ENCODE data around the gene TCF12. TPM values are rescaled to one million over a fixed set of nuclear protein-coding genes. Genes with fewer than 3 reads are reported as not detected.

Gene TCF12
- total RNA-seq, 1 donor from 2014 or later, result 149 TPM

DNA sequence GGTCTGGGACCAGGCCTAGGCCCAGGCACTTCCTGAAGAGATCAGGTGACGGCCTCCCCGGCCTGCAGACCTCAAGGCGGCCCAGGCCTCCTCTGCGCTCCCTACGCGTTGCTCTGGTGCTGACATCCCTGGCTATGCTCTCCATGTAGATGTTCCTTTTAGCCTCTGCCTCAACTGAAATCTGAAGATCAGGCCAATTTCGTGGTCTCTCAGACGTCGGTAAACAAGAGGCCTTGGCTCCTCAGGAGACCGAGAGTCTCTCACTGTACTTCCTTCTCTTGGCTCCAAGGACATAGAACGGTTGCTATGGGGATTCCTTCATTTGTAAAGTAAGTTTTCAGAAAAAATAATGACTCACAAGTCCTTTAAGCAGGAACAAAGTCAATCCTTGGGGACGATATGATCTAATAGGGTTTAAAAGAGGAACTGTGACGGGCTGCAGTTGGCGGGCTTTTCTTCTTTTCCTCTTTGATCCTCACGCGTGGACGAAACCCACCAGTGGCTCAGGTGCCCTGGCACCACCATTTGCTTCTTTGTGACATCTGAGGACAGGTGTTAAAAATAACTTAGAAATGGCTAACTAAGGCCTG, 402.3 kb downstream of the TCF12 start:
- Histone ChIP-seq H3K79me2 (ENCODE audit: low read depth) (no peaks in the 10 kb centered on the region), H3K4me2 (no peak overlapping the region), H3K27me3 (no peaks in the 10 kb centered on the region), H3K9ac (no peak overlapping the region), H3K27ac (no peak overlapping the region), H4K20me1 (ENCODE audit: low read depth) (no peaks in the 10 kb centered on the region), H2AFZ (replicated peaks) (peak overlapping the region; percentile 87), H3F3A (ENCODE audit: low read depth) (peaks cover 5% of the 10 kb centered on the region), H3K36me3 (no peaks in the 10 kb centered on the region), H3K4me1 (peaks cover 18% of the 10 kb centered on the region), H3K4me3 (no peak overlapping the region), H3K9me3 (ENCODE audit: low read depth) (no peaks in the 10 kb centered on the region)
- H3K27me3 Mint-ChIP-seq (ENCODE audit: insufficient read depth, low read depth), result peaks cover 2% of the 10 kb centered on the region
- peaks cover 34% of the 10 kb centered on the region for H3K4me1 Mint-ChIP-seq
- no peak for DNase-seq (ENCODE audit: low spot score)
- H3K27ac Mint-ChIP-seq, result peak overlapping the region; percentile 58
- H3K9me3 Mint-ChIP-seq, result peaks cover 2% of the 10 kb centered on the region
- no peak overlapping the region for H3K4me3 Mint-ChIP-seq
- no peaks in the 10 kb centered on the region for H3K36me3 Mint-ChIP-seq
- no peak for TF ChIP-seq EZH2 (IDR thresholded peaks at IDR 0.05)
- no peak for TF ChIP-seq EZH2phosphoT487 (IDR thresholded peaks at IDR 0.05)
- TF ChIP-seq, protein P1, sequence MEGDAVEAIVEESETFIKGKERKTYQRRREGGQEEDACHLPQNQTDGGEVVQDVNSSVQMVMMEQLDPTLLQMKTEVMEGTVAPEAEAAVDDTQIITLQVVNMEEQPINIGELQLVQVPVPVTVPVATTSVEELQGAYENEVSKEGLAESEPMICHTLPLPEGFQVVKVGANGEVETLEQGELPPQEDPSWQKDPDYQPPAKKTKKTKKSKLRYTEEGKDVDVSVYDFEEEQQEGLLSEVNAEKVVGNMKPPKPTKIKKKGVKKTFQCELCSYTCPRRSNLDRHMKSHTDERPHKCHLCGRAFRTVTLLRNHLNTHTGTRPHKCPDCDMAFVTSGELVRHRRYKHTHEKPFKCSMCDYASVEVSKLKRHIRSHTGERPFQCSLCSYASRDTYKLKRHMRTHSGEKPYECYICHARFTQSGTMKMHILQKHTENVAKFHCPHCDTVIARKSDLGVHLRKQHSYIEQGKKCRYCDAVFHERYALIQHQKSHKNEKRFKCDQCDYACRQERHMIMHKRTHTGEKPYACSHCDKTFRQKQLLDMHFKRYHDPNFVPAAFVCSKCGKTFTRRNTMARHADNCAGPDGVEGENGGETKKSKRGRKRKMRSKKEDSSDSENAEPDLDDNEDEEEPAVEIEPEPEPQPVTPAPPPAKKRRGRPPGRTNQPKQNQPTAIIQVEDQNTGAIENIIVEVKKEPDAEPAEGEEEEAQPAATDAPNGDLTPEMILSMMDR (IDR thresholded peaks at IDR 0.05), result no peak

DNA sequence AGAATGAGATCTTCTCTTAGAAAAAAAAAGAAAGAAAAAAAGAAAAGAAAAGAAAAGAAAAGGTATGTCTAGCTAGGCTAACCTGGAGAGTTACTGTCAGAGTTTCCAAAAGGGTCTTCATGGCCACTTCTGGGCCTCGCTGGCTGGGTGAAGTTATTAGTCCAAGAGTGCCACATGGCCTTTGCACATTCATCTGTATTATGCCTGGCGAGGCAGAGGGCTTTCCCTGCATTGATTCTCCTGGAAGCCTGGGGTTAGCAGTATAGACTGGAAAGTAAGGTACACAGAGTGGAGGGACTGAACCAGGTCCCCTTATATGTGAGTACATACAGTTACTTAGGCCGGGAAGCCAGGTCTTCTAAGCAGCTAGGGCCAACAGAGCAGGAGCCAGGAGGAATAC, 403.0 kb downstream of the TCF12 start:
- Histone ChIP-seq H3K27me3 (no peaks in the 10 kb centered on the region), H3K4me2 (no peak overlapping the region), H3F3A (ENCODE audit: low read depth) (peaks cover 5% of the 10 kb centered on the region), H3K4me1 (peaks cover 18% of the 10 kb centered on the region), H3K27ac (no peak overlapping the region), H2AFZ (replicated peaks) (no peak overlapping the region), H3K9me3 (ENCODE audit: low read depth) (no peaks in the 10 kb centered on the region), H3K4me3 (no peak overlapping the region), H4K20me1 (ENCODE audit: low read depth) (no peaks in the 10 kb centered on the region), H3K79me2 (ENCODE audit: low read depth) (no peaks in the 10 kb centered on the region), H3K36me3 (no peaks in the 10 kb centered on the region), H3K9ac (no peak overlapping the region)
- no peaks in the 10 kb centered on the region for H3K36me3 Mint-ChIP-seq
- no peak overlapping the region for H3K4me3 Mint-ChIP-seq
- H3K27ac Mint-ChIP-seq, result no peak overlapping the region
- H3K4me1 Mint-ChIP-seq, result peaks cover 37% of the 10 kb centered on the region
- TF ChIP-seq EZH2phosphoT487 (IDR thresholded peaks at IDR 0.05), result no peak
- TF ChIP-seq, protein P1 (IDR thresholded peaks at IDR 0.05), result no peak
- no peak for TF ChIP-seq EZH2 (IDR thresholded peaks at IDR 0.05)
- H3K9me3 Mint-ChIP-seq, result peaks cover 2% of the 10 kb centered on the region
- peaks cover 2% of the 10 kb centered on the region for H3K27me3 Mint-ChIP-seq (ENCODE audit: insufficient read depth, low read depth)
- DNase-seq (ENCODE audit: low spot score), result no peak

DNA sequence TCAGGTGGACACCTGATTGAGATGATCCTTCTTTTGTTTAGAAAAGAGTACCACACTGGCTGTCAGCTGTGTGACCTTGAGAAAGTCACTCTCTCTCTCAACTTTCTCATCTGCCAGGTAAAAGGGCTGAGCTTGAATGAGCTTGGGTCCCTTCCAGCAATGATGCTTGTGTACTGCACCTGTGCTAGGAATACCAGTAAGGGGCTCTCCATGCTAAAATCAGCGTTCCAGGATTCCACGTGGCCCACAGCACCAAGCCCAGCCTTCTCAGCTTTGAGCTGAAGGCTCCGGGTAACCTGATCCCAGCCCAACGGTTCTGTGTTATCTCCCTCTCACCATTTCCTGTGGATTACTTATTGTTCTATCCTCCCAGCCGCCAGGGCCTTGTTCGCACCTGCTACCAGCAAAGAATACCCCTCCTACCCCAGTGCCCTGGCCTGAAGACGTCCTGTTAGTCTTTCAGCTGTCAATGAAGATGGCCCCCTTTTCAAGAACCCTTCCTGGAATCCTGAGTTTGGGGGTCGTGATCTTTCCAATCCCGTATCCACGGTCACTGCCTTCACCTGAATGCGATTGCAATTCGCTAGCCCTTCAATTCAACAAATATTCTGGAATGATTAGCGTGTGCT, 403.6 kb downstream of the TCF12 start:
- DNase-seq (ENCODE audit: low spot score), result peak; percentile 46
- Histone ChIP-seq H3K27me3 (no peaks in the 10 kb centered on the region), H3K27ac (no peak overlapping the region), H3K4me2 (peak overlapping the region; percentile 4), H3K36me3 (no peaks in the 10 kb centered on the region), H3K4me1 (peaks cover 18% of the 10 kb centered on the region), H3K9ac (no peak overlapping the region), H3K79me2 (ENCODE audit: low read depth) (no peaks in the 10 kb centered on the region), H2AFZ (replicated peaks) (no peak overlapping the region), H4K20me1 (ENCODE audit: low read depth) (no peaks in the 10 kb centered on the region), H3F3A (ENCODE audit: low read depth) (peaks cover 5% of the 10 kb centered on the region), H3K4me3 (no peak overlapping the region), H3K9me3 (ENCODE audit: low read depth) (no peaks in the 10 kb centered on the region)
- no peak overlapping the region for H3K4me3 Mint-ChIP-seq
- H3K27ac Mint-ChIP-seq, result peak overlapping the region; percentile 76
- TF ChIP-seq, protein P1 (IDR thresholded peaks at IDR 0.05), result no peak
- TF ChIP-seq EZH2phosphoT487 (IDR thresholded peaks at IDR 0.05), result no peak
- TF ChIP-seq EZH2 (IDR thresholded peaks at IDR 0.05), result no peak
- H3K36me3 Mint-ChIP-seq, result no peaks in the 10 kb centered on the region
- peaks cover 2% of the 10 kb centered on the region for H3K27me3 Mint-ChIP-seq (ENCODE audit: insufficient read depth, low read depth)
- H3K4me1 Mint-ChIP-seq, result peaks cover 37% of the 10 kb centered on the region
- H3K9me3 Mint-ChIP-seq, result peaks cover 2% of the 10 kb centered on the region
